Muscle layer of colon (tissue), 2 donors: ENCODE data around the gene PRSS1.
"Not testable (repeated sequence)": the region's sequence is repeated elsewhere in the genome, so short reads cannot be mapped to it uniquely, and the experiment has no call there.

ENCODE experiments used
- H3K27ac ChIP-seq: one replicate; pipeline ENCODE4 v1.7.0; 2013; ENCODE audit warnings: low read depth, mild to moderate bottlenecking, low read length, moderate library complexity
- H3K27me3 ChIP-seq, 2 donors: one replicate each; pipeline ENCODE4 v1.7.0; 2013; ENCODE audit warnings: low read length in 2 of 2, mild to moderate bottlenecking in 2 of 2; ENCODE audit not compliant: insufficient read depth in 2 of 2, control insufficient read depth in 1 of 2
- H3K36me3 ChIP-seq: one replicate; pipeline ENCODE4 v1.7.0; 2013; ENCODE audit warnings: mild to moderate bottlenecking, low read length; ENCODE audit not compliant: insufficient read depth
- H3K4me1 ChIP-seq: one replicate; pipeline ENCODE4 v1.7.0; 2013; ENCODE audit warnings: mild to moderate bottlenecking, low read length; ENCODE audit not compliant: insufficient read depth
- H3K4me3 ChIP-seq, 2 donors: one replicate each; pipeline ENCODE4 v1.7.0; 2013; ENCODE audit warnings: low read length in 2 of 2, low read depth in 1 of 2, mild to moderate bottlenecking in 1 of 2, moderate library complexity in 1 of 2
- H3K9ac ChIP-seq: one replicate; pipeline ENCODE4 v1.7.0; 2013; ENCODE audit warnings: low read length
- H3K9me3 ChIP-seq: one replicate; pipeline ENCODE4 v1.7.0; 2013; ENCODE audit warnings: mild to moderate bottlenecking, low read length
- donor health status: abdominal sarcoma.
- donor health status: Adenocarcinoma of cecum.

The PRSS1 gene

GRCh38 chr7:142749218-142749993 is at the start of gene PRSS1:
PRSS1 (plus strand) TSS chr7:142749472; CDS start chr7:142749485, 13 bp downstream.
- H3K4me3 ChIP-seq = no peak within 1 kb of the TSS
- H3K27ac ChIP-seq = no peak within 1 kb of the TSS
- no peaks in the 10 kb centered on the region for H3K36me3 ChIP-seq
- no peaks in the 10 kb centered on the region for H3K27me3 ChIP-seq
- H3K9ac ChIP-seq = no peak within 1 kb of the TSS
- no peaks in the 10 kb centered on the region for H3K9me3 ChIP-seq
- H3K4me1 ChIP-seq = peaks cover 3% of the 10 kb centered on the region

GRCh38 chr7:142700935-142701334 is 48.3 kb upstream of the PRSS1 start:
- not testable (repeated sequence) for H3K4me1 ChIP-seq, H3K27ac ChIP-seq, H3K9ac ChIP-seq, H3K27me3 ChIP-seq, H3K4me3 ChIP-seq, H3K9me3 ChIP-seq, H3K36me3 ChIP-seq

DNA sequence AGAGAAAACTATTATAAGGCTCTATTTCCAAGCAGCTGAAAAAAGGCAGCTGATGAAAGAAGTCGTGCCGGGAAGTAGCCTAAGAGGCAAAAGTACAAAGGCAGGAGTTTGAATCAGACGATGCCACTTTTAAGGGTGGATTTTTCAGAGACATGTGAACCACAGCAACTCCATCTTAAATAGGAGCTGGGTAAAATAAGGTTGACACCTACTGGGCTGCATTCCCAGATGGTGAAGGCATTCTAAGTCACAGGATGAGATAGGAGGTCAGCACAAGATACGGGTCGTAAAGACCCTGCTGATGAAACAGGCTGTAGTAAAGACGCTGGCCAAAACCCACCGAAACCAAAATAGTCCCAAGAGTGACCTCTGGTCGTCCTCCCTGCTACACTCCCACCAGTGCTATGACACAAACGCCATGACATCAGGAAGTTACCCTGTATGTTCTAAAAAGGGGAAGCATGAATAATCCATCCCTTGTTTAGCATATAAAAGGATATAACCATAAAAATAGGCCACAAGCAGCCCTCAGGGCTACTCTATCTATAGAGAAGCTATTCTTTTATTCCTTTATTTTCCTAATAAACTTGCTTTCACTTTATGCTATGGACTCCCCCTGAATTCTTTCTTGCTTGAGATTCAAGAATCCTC is 45.5 kb upstream of the PRSS1 start:
- H3K27ac ChIP-seq = no peak overlapping the region
- no peaks in the 10 kb centered on the region for H3K9me3 ChIP-seq
- no peaks in the 10 kb centered on the region for H3K27me3 ChIP-seq
- no peak overlapping the region for H3K9ac ChIP-seq
- H3K4me3 ChIP-seq = no peak overlapping the region
- H3K36me3 ChIP-seq = no peaks in the 10 kb centered on the region
- no peaks in the 10 kb centered on the region for H3K4me1 ChIP-seq

DNA sequence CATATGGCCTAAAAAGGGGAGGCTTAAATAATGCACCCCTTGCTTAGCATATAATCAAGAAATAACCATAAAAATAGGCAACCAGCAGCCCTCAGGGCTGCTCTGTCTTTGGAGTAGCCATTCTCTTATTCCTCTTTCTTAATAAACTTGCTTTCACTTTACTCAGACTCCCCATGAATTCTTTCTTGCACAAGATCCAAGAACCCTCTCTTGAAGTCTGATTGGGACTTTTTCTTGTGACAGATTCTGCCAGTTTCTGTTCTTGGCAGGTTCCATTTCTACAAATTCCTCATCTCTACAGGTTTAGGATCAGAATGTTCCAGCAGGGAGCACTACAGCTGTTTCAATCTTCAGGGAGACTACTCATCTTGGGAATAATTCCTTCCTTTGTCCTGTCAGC is 40.5 kb upstream of the PRSS1 start:
- H3K27me3 ChIP-seq, H3K27ac ChIP-seq, H3K9me3 ChIP-seq, H3K36me3 ChIP-seq, H3K4me1 ChIP-seq, H3K9ac ChIP-seq, H3K4me3 ChIP-seq: not testable (repeated sequence)

DNA sequence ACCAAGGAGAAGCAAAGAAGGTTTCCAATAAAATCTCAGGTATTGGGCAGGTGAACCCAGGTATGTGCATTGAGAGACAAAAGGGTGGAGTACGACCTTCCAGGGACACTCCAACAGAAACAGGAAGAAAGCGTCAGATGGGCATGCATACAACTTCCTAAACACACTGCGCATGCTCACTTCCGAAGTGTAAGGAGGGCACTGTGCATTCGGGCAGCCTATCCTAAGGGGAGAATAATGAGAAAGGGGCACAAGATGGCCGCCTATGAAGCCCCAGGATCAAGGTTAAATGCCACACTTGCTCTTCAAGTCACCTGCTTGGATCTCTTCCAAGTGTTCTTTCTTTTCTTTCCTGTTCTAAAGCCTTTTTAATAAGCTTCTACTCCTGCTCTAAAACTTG is 39.4 kb upstream of the PRSS1 start:
- Histone ChIP-seq H3K27ac (no peak overlapping the region), H3K4me1 (no peaks in the 10 kb centered on the region), H3K36me3 (no peaks in the 10 kb centered on the region), H3K9me3 (no peaks in the 10 kb centered on the region), H3K9ac (no peak overlapping the region), H3K27me3 (no peaks in the 10 kb centered on the region), H3K4me3 (no peak overlapping the region)

- no peak overlapping the region for H3K4me3 ChIP-seq
- H3K9ac ChIP-seq = no peak overlapping the region
- no peaks in the 10 kb centered on the region for H3K27me3 ChIP-seq
- H3K27ac ChIP-seq = no peak overlapping the region
- no peaks in the 10 kb centered on the region for H3K4me1 ChIP-seq
- H3K9me3 ChIP-seq = no peaks in the 10 kb centered on the region
- H3K36me3 ChIP-seq = no peaks in the 10 kb centered on the region
These were observed 38.1 kb upstream of the PRSS1 start for GRCh38 chr7:142711196-142711595.

- Histone ChIP-seq H3K4me3 (no peak overlapping the region), H3K36me3 (no peaks in the 10 kb centered on the region), H3K4me1 (no peaks in the 10 kb centered on the region), H3K27me3 (no peaks in the 10 kb centered on the region), H3K9me3 (no peaks in the 10 kb centered on the region), H3K27ac (no peak overlapping the region), H3K9ac (no peak overlapping the region)
These were observed 37.3 kb upstream of the PRSS1 start for GRCh38 chr7:142711746-142712616.

GRCh38 chr7:142712617-142712957 is 36.7 kb upstream of the PRSS1 start:
- Histone ChIP-seq H3K27me3 (no peaks in the 10 kb centered on the region), H3K4me3 (no peak overlapping the region), H3K4me1 (no peaks in the 10 kb centered on the region), H3K9me3 (no peaks in the 10 kb centered on the region), H3K36me3 (no peaks in the 10 kb centered on the region), H3K9ac (no peak overlapping the region), H3K27ac (no peak overlapping the region)

GRCh38 chr7:142714375-142714774 is 34.9 kb upstream of the PRSS1 start:
- H3K4me3 ChIP-seq = no peak overlapping the region
- H3K27ac ChIP-seq = no peak overlapping the region
- no peaks in the 10 kb centered on the region for H3K4me1 ChIP-seq
- no peak overlapping the region for H3K9ac ChIP-seq
- H3K36me3 ChIP-seq = no peaks in the 10 kb centered on the region
- no peaks in the 10 kb centered on the region for H3K27me3 ChIP-seq
- no peaks in the 10 kb centered on the region for H3K9me3 ChIP-seq

GRCh38 chr7:142716596-142716995 is 32.7 kb upstream of the PRSS1 start:
- H3K4me3 ChIP-seq = no peak overlapping the region
- no peak overlapping the region for H3K9ac ChIP-seq
- no peaks in the 10 kb centered on the region for H3K4me1 ChIP-seq
- no peak overlapping the region for H3K27ac ChIP-seq
- no peaks in the 10 kb centered on the region for H3K36me3 ChIP-seq
- H3K9me3 ChIP-seq = no peaks in the 10 kb centered on the region
- no peaks in the 10 kb centered on the region for H3K27me3 ChIP-seq

- Histone ChIP-seq H3K27me3 (no peaks in the 10 kb centered on the region), H3K27ac (no peak overlapping the region), H3K9me3 (no peaks in the 10 kb centered on the region), H3K4me3 (no peak overlapping the region), H3K4me1 (no peaks in the 10 kb centered on the region), H3K9ac (no peak overlapping the region), H3K36me3 (no peaks in the 10 kb centered on the region)
These were observed 31.8 kb upstream of the PRSS1 start for GRCh38 chr7:142717453-142717852.
